HG02642 (cell line): ENCODE results near the gene SH2D3A.

ENCODE experiments used
- ATAC-seq: cut with Tn5 transposase; IDR thresholded peaks from one replicate; pipeline ENCODE4 v1.9.1; 2021; ENCODE audit warnings: mild to moderate bottlenecking; ENCODE audit not compliant: unreplicated experiment, poor library complexity

SH2D3A gene

DNA sequence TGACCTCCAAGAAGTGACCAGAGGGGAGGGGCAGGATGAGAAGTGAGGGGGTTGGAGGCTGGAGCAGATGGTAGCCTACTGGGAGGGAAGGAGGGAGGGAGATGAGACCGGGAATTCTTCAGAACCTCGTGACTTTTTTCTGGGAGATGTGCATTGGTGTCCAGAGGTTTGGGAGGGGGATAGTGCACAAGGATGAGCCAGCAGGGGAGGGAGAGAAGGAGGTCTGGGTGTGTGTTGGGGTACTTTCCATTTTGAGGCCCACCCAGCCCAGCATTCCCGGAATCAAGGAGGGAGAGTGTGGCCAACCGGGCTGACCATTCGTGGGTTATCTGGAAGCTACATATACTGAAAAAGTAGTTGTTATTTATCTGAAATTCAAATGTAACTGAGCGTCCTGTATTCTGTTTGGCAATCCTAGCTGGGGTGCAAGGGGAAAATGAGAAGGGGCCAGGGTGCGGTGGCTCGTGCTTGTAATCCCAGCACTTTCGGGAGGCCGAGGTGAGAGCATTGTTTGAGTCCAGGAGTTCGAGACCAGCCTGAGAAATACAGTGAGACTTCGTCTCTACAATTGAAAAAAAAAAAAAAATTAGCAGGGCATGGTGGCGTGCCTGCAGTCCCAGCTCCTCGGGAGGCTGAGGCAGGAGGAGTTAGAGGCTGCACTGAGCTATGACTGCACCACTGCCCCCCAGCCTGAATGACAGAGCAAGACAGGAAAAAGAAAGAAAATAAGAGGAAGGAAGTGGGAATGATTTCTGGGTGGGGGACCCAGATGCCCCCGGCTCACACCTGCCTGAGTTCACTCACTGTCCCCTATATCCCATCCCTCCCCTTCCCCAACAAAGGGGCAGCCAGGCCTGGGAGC, 42.4 kb downstream of the SH2D3A start:
- no peak for ATAC-seq

DNA sequence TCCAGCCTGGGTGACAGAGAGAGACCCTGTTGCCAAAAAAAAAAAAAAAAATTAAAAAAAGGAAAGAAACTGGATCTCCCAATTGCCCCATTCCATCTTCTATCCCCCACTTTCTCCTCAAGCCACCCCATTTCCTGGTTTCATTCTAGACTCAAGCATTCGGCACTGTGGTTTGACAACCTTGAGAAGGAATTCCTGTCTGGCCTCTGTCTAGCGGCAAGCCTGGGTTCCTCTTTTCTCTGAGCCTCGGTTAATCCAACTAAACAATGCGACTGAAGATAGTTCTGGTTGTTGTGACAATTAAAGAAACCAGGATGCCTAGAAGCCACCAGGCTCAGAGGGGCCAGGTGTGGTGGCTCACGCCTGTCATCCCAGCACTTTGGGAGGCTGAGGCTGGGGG, 43.5 kb downstream of the SH2D3A start:
- no peak for ATAC-seq

DNA sequence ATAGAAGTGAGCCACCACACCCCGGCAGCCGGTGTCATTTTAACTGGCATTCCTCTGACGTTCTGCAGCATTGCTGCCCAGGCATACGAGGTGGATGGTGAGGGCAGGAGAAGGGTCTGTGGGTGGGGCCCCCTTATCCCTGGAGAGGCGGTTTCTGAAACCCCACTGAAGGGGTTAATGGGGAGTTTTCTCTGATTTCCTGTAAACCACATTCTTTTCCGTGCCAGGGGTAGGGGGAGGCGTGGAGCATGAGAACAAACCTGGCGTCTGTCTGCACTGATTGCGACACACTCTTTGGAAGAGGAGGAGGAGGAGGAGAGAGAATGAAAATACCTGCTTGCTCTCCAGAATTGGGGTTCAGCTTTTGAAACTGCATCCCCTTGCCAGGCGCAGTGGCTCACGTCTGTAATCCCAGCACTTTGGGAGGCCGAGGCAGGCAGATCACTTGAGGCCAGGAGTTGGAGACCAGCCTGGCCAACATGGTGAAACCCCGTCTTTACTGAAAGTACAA, 44.1 kb downstream of the SH2D3A start:
- no peak for ATAC-seq

DNA sequence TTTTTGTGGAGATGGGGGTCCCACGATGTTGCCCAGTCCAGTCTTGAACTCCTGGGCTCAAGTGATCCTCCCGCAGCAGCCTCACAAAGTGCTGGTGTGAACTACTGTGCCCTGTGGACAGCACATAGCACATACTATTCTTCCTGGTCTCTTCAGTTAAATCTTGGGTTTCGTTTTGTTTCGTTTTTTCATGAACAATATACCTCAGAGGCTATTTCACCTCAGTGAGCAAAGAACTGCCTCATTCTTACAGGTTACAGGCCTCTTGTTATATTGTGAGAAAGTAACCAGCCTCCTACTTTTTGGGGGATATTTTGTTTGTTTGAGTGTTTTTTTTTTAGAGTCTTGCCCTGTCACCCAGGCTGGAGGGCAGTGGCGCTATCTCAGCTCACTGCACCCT, 45.5 kb downstream of the SH2D3A start:
- no peak for ATAC-seq

DNA sequence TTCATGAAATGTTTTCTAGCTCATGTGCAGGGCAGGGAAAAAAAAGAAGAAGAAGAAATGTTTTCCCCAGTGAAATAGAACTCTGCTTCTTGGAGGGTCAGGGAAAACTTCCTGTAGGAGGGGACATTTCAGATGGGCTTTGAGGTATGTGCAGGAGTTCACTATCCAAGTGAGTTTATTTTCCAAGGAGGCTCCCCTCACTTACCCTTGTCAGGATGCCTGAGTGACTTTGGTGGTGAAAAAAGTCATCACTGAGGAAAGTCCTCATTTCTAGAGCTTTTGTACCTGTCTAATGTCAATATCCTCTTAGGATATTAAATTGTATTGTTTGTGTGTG, 46.1 kb downstream of the SH2D3A start:
- ATAC-seq = no peak

DNA sequence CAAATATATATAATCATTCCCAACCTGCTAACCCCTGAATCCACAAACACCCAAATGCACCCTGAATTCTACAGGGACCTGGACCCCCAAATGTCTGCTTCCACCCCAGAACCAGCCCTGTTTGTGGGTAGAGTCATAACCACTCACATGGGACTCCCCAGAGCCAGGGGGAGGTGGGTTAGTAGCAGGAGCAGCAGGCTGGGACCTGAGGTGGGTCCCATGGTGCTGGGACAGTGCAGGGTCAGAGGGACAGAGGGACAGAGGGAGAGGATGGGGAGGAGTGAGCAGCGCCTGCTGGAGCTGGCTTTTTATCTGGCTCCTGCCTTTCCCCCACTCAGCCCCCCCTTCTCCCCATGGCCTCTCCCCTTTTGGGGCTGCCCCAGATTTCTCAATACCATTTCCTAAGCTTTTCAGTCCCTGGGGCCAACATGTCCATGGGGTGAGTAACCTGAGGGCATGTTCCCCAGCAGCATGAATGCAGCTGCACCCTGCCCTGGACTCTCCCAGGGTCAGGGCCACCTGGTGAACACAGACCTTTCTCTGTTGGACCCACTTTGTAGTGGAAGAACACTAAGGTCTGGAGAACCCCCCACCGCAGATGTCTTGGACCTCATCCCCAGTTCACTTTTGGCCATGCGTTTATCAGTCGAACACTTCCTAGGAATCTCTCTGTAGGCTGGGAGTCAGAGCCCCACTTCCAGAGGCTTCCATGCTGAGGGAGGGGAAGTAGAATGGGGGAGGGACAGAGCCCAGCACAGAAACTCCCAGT, 46.7 kb downstream of the SH2D3A start, which contains the start of gene C3:
Gene C3 (minus strand): TSS at position 282 of the 769 bp plus-strand sequence. CDS start 61 bp downstream, at position 221.
- no peak for ATAC-seq

DNA sequence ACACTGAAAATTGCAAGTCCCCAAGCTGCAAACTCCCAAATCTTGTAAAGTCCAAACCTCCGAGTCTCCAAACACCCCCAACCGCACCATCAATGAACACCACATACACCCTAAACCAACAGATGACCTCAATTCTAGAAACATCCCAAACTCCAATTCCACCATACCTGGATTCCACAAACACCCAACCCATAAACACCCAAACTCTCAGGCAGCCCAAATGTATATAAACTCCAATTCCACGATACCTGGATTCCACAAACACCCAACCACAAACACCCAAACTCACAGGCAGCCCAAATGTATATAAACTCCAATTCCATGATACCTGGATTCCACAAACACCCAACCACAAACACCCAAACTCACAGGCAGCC, 47.3 kb downstream of the SH2D3A start:
- no peak for ATAC-seq

DNA sequence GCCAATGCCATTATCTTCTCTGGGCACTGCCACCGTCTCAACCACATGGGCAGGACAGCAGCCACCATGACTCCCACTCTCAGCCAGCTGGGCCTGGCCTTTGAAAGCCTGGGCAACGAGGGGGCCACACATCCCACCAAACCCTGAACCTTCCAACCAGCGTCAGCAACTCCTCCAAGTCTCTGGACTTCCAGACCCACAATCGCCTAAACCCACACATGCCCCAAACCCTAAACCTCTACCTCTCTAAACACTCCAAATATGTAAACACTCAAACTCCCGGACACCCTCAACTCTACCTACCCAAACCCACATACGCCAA, 47.7 kb downstream of the SH2D3A start:
- no peak for ATAC-seq

DNA sequence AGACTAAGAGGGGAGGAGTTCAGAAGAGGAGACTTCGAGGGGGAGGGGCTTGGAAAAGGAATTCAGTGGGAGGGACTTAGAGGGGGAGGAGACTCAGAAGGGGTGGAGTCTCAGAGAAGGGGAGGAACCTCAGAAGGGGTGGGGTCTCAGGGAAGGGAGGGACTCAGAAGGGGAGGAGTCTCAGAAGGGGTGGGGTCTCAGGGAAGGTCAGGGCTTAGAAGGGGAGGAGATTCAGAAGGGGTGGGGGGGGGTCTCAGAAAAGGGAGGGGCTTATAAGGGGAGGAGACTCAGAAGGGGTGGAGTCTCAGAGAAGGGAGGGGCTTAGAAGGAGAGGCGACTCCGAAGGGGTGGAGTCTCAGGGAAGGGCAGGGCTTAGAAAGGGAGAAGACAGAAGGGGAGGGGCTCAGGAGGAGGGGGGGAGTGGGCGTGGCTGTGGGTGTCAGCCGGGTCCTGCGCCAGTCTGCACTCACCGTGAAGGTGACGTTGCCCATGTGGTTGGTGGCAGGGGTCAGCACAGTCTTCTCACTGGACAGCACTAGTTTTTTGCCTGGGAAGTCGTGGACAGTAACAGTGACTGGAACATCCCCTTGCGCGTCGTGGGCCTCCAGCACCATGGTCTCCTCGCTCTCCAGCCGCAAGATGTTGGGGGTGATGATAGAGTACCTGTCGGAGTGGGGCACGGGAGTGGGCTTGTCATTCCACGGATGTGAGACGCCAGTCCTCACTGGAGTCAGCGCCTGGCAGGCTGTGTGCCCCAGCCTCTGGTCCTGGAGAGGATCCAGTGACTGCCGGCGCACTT, 48.3 kb downstream of the SH2D3A start:
- no peak for ATAC-seq

DNA sequence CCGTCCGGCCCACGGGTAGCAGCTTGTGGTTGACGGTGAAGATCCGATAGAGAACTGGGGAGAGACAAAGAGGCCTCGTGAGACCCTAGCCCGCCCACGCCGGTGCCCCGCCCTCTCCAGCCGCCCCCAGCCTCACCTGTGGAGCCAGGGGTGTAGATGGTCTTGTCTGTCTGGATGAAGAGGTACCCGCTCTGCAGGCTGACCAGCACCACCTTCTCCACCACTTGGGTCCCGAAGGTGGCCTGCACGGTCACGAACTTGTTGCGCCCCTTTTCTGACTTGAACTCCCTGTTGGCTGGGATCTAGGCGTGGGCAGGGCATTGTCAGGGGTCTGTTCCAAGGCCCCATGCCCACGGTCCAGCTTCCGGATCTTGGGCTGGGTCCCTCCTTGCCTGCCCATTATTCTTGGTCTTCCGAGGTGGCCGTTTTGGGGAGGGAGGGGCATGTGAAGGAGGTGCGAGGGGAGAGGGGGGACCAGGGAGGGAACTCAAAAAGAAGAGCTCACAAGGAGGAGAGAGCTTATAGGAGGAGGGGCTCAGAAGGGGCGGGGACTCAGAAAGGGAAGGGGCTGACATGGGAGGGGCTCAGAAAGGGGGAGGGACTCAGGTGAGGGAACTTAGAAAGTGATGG, 49.0 kb downstream of the SH2D3A start:
- ATAC-seq = no peak

DNA sequence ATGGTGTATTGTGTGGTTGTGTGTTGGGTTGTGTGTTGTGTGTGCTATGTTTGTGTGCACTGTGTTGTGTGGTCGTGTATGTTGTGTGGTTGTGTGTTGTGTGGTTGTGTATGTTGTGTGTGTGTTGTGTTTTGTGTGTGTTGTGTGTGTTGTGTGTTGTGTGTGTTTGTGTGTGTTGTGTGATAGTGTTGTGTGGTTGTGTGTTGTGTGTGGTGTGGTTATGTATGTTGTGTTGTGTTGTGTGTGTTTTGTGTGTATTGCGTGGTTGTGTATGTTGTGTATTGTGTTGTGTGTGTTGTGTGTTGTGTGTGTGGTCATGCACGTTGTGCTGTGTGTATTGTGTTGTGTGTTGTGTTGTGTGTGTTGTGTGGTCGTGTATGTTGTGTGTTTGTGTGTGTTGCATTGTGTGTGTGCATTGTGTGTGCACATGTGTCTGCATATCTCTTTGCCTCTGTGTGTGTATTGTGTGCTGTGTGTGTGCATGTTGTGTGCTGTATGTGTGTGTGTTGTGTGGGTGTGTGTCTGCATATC, 49.7 kb downstream of the SH2D3A start:
- ATAC-seq = no peak

DNA sequence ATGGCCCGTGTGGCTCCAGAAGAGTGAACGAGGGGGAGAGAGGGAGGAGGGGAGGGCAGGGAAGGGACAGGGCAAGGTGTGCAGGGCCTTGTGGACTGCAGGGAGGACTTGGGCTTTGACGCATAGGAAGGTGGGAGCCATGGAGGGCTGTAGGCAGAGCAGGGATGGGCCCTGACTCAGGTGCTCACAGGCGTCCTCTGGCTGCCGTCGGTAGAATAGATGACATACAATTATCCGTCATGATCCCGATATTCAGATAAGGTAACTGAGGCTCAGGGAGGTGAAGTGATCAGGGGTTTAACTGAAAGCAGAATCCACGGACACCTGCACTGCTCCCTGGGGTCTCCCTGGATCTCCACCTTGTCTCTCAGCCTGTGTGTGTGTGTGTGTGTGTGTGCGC, 50.2 kb downstream of the SH2D3A start:
- no peak for ATAC-seq

DNA sequence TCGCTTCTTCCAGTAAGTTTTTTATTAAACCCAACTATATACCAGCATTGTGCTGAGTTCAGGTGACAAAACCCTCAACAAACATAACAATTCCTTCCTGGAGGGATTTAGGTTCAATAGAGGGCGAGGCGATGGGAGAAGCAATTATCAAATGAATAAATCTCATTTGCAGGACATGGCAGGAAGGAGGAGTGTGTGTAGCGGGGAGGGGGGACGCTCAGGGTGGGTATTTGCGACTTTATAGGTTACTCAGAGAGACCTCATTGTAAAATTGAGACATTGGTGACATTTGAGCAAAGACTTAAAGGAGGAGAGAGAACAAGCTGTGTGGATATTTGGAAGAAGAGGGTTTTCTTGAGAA, 50.6 kb downstream of the SH2D3A start:
- ATAC-seq = no peak

DNA sequence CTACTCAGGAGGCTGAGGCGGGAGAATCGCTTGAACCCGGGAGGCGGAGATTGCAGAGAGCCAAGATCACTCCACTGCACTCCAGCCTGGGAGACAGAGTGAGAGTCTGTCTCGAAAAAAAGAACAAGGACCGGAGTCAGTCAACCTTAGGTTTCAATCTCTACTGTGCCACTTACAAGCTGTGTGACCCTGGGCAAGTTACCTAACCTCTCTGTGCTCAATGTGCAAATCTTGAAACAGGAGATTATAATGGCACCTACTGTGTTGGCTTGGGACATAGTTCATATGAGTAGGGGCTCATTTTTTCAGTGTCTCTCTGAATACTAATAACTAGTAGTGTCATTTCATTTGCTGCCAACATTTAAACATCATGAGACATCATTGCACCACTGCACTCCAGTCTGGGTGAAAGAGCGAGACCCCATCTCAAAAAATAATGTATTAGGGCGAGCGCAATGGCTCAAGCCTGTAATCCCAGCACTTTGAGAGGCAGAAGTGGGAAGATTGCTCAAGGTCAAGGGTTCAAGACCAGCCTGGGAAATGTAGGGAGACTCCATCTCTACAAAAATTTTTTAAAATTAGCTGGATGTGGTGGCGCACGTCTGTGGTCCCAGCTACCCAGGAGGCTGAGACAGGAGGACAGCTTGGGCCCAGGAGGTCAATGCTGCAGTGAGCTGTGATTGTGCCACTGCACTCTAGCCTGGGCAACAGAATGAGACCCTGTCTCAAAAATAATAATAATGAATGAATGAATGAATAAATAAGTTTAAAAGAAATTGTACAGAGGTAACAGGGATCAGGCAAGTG, 52.3 kb downstream of the SH2D3A start:
- ATAC-seq = no peak

DNA sequence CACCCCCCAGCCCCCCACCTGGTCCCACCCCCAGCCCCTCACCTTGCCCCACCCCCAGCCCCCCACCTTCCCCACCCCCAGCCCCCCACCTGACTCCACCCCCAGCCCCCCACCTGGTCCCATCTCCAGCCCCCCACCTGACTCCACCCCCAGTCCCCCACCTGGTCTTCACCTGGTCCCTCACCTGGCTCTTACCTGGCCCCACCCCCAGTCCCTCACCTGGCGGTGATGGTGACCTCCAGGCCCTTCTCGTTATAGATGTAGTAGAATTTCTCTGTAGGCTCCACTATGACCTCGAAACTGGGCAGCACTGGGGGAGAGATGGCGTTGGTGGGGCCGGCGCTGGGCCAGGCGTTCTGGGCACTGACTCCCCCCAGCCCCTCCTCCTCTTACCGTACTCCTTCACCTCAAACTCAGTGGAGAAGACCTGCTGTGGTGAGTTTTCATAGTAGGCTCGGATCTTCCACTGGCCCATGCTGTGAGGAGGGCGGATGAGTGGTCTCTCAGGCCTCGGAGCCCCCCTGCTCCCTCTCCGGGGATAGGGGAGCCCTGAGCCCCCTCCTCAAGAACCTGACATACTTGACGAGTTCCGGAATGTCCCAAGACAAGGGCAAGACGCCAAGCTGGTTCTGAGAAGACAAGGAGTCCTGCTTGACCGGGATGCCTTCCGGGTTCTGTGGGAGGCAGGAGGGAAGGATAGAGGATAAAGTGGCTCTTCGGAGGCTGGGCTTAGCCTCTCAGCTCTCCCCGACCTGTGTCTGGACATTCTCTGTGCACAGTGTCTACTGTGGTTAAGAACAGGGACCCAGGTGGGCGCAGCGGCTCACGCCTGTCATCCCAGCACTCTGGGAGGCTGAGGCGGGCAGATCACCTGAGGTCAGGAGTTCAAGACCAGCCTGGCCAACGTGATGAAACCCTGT, 53.2 kb downstream of the SH2D3A start:
- no peak for ATAC-seq

DNA sequence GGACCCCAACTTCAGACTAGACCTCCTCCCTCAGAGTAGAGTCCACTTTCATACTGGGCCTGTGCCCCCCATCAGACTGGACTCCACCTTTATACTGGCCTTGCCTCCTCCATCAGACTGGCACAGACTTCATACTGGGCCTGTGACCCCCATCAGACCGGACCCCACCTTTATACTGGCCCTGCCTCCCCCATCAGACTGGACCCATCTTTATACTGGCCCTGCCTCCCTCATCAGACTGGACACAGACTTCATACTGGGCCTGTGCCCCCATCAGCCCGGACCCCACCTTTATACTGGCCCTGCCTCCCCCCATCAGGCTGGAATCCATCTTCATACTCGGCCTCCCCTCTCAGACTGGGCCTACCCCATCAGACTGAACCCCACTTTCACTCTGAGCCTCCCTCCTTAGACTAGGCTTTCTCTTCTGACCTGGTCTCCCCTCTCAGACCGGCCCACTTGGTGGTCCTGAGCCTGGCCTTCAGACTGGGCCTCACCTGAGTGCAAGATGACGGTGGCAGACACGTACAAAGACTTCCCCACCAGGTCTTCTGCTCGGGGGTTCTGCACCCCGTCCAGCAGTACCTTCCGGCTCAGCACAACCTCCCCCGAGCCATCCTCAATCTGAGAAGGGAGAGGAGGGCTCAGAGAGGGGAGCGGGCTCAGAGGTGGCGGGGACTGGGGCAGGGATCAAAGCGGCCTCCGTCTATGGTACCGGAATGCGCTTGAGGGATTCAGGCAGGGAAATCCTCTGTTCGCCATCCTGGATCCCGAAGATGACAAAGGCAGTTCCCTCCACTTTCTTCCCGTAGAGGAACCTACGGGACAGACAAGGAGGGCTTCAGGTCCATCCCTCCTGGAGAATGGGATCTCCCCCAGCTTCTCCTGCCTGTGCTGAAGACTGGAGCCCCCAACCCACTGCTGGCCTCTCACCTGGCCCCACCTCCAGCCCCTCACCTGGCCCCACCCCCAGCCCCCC, 54.3 kb downstream of the SH2D3A start:
- ATAC-seq = no peak

DNA sequence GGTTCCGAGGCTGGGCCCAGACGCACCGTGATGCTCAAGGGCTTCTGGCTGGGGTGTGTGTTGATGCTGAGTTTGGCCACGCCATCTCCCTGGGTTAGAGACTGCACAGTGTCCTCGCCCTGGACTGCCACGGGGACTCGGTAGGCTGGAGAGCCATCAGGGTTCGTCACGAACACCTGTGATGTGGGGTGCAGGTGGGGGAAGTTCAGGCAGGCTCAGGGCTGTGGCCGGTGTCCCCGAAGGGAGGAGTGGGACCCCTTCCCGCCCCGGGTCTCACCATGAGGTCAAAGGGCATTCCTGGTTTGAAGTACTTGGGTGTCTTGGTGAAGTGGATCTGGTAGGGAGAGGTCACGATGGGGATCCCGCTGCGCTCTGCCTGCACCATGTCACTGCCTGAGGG, 55.0 kb downstream of the SH2D3A start:
- ATAC-seq = no peak
